ENCODE data around the gene CBLB. TPM values are rescaled to one million over a fixed set of nuclear protein-coding genes. Genes with fewer than 3 reads are reported as not detected.

CBLB gene
- total RNA-seq, 1 experiment from 2014 or later: 8.6 TPM

DNA sequence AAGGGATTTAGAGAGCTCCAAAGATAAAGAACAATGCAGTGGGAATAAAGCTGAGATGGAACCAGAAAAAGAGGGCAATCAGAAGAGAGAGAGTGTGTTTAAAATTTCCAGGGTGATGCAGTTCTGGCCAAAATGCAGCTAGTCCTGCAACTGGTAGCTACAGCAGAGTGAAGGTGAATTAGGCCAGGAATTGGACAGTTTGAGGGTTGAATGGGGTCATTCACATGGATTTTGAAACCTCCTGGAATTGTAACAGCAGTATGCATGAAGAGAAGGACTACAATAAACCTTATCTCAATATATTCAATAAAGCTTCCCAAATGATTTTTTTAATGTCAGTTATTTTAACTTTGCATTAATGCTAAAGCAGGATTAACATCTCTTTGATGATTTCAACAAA, 85.2 kb downstream of the CBLB start:
- ChIA-PET POLR2A (no interaction called here), CTCF (no interaction called here)
- intact Hi-C loops (cut with micrococcal nuclease; ENCODE audit: unreplicated experiment): no loop called here
- no peaks in the 10 kb centered on the region for H3K9me3 ChIP-seq (ENCODE audit: control insufficient read depth, insufficient read depth, low read depth, low read length)
- no peaks in the 10 kb centered on the region for H3K36me3 ChIP-seq (ENCODE audit: control insufficient read depth, insufficient read depth, low read length)
- H3K27me3 ChIP-seq (ENCODE audit: control insufficient read depth, insufficient read depth, low read length): no peaks in the 10 kb centered on the region
- BruUV-seq (replicated peaks): no TSS peak
- H3K27ac ChIP-seq (ENCODE audit: low read length): no peak overlapping the region
- no peak overlapping the region for H3K4me3 ChIP-seq (ENCODE audit: low read depth in 2 of 2, low read length in 2 of 2)
- in situ Hi-C loops (cut with HindIII; ENCODE audit: low pct_unique_long_range_greater_than_20kb, low sequenced_read_pairs): no loop called here
- DNase-seq (ENCODE audit: low read depth, low spot score) (no peak), ATAC-seq (no peak)
- TF ChIP-seq, protein P1, sequence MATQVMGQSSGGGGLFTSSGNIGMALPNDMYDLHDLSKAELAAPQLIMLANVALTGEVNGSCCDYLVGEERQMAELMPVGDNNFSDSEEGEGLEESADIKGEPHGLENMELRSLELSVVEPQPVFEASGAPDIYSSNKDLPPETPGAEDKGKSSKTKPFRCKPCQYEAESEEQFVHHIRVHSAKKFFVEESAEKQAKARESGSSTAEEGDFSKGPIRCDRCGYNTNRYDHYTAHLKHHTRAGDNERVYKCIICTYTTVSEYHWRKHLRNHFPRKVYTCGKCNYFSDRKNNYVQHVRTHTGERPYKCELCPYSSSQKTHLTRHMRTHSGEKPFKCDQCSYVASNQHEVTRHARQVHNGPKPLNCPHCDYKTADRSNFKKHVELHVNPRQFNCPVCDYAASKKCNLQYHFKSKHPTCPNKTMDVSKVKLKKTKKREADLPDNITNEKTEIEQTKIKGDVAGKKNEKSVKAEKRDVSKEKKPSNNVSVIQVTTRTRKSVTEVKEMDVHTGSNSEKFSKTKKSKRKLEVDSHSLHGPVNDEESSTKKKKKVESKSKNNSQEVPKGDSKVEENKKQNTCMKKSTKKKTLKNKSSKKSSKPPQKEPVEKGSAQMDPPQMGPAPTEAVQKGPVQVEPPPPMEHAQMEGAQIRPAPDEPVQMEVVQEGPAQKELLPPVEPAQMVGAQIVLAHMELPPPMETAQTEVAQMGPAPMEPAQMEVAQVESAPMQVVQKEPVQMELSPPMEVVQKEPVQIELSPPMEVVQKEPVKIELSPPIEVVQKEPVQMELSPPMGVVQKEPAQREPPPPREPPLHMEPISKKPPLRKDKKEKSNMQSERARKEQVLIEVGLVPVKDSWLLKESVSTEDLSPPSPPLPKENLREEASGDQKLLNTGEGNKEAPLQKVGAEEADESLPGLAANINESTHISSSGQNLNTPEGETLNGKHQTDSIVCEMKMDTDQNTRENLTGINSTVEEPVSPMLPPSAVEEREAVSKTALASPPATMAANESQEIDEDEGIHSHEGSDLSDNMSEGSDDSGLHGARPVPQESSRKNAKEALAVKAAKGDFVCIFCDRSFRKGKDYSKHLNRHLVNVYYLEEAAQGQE (IDR thresholded peaks at IDR 0.05; ENCODE audit: insufficient read depth in 1 of 2, low read depth in 2 of 2, low read length in 1 of 2): no peak
- TF ChIP-seq, protein P2, sequence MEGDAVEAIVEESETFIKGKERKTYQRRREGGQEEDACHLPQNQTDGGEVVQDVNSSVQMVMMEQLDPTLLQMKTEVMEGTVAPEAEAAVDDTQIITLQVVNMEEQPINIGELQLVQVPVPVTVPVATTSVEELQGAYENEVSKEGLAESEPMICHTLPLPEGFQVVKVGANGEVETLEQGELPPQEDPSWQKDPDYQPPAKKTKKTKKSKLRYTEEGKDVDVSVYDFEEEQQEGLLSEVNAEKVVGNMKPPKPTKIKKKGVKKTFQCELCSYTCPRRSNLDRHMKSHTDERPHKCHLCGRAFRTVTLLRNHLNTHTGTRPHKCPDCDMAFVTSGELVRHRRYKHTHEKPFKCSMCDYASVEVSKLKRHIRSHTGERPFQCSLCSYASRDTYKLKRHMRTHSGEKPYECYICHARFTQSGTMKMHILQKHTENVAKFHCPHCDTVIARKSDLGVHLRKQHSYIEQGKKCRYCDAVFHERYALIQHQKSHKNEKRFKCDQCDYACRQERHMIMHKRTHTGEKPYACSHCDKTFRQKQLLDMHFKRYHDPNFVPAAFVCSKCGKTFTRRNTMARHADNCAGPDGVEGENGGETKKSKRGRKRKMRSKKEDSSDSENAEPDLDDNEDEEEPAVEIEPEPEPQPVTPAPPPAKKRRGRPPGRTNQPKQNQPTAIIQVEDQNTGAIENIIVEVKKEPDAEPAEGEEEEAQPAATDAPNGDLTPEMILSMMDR (IDR thresholded peaks at IDR 0.05): no peak
- TF ChIP-seq SIN3A (IDR thresholded peaks at IDR 0.05; ENCODE audit: borderline replicate concordance, insufficient read depth, low read depth, low read length): no peak
- H3K4me1 ChIP-seq (ENCODE audit: control insufficient read depth, insufficient read depth, low read length): no peaks in the 10 kb centered on the region

DNA sequence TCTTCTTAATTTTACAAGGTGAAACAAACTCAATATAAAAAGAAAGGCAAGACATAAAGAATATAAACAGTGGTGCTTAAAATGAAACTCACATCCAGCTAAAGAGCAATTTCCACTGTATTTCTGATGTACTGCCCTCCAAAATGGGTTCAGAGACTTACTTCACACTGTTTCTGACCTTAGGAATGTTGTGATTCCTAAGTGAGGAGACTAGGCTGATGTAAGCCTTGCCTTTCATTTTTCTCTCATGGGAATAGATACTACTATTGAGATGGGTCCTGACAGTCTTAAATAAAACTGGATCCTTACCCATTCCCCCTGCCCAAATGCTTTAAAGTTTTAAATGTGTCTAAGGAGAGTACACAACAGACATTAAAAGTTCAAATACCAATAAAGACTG, 86.9 kb downstream of the CBLB start:
- ChIA-PET CTCF (no interaction called here), POLR2A (no interaction called here)
- BruUV-seq (replicated peaks): no TSS peak
- Histone ChIP-seq H3K36me3 (ENCODE audit: control insufficient read depth, insufficient read depth, low read length) (no peaks in the 10 kb centered on the region), H3K4me1 (ENCODE audit: control insufficient read depth, insufficient read depth, low read length) (no peaks in the 10 kb centered on the region), H3K4me3 (ENCODE audit: low read depth in 2 of 2, low read length in 2 of 2) (no peak overlapping the region), H3K27ac (ENCODE audit: low read length) (no peak overlapping the region), H3K9me3 (ENCODE audit: control insufficient read depth, insufficient read depth, low read depth, low read length) (no peaks in the 10 kb centered on the region), H3K27me3 (ENCODE audit: control insufficient read depth, insufficient read depth, low read length) (no peaks in the 10 kb centered on the region)
- TF ChIP-seq, protein P1 (IDR thresholded peaks at IDR 0.05; ENCODE audit: insufficient read depth in 1 of 2, low read depth in 2 of 2, low read length in 1 of 2): no peak
- TF ChIP-seq POLR2AphosphoS5 (IDR thresholded peaks at IDR 0.05; ENCODE audit: low read depth, low read length) (no peak), SIN3A (IDR thresholded peaks at IDR 0.05; ENCODE audit: borderline replicate concordance, insufficient read depth, low read depth, low read length) (no peak)
- TF ChIP-seq, protein P2 (IDR thresholded peaks at IDR 0.05): no peak
- DNase-seq (ENCODE audit: low read depth, low spot score) (no peak), ATAC-seq (no peak)
- intact Hi-C loops (cut with micrococcal nuclease; ENCODE audit: unreplicated experiment): no loop called here
- in situ Hi-C loops (cut with HindIII; ENCODE audit: low pct_unique_long_range_greater_than_20kb, low sequenced_read_pairs): no loop called here
